GM10266 (cell line): Measurements from ENCODE around the gene CCDC81.
"Not testable (repeated sequence)": the region's sequence is repeated elsewhere in the genome, so short reads cannot be mapped to it uniquely, and the experiment has no call there.

Experiments used
- DNase-seq: peaks from one replicate; pipeline ENCODE4 v3.0.0; 2012; ENCODE audit errors: extremely low spot score
- CTCF ChIP-seq: IDR thresholded peaks from 2 replicates; pipeline ENCODE4 v1.5.1; 2012; ENCODE audit warnings: mild to moderate bottlenecking, low read depth; ENCODE audit not compliant: control insufficient read depth, insufficient read depth; ENCODE audit errors: missing control alignments

CCDC81 gene

GRCh38 chr11:86421946-86422345 is 47.3 kb downstream of the CCDC81 start:
- DNase-seq = no peak
- TF ChIP-seq CTCF = no peak

GRCh38 chr11:86422371-86422770 is 47.7 kb downstream of the CCDC81 start:
- no peak for TF ChIP-seq CTCF
- DNase-seq = no peak

- not testable (repeated sequence) for DNase-seq
Observed at GRCh38 chr11:86423488-86423887, 48.8 kb downstream of the CCDC81 start.

GRCh38 chr11:86427441-86427840 is 52.8 kb downstream of the CCDC81 start:
- no peak for TF ChIP-seq CTCF

GRCh38 chr11:86431258-86431657 is 56.6 kb downstream of the CCDC81 start:
- no peak for DNase-seq
- TF ChIP-seq CTCF = no peak

More at GRCh38 chr11:86427441-86427840, 52.8 kb downstream of the CCDC81 start:
- no peak for DNase-seq

- DNase-seq = not testable (repeated sequence)
Observed at GRCh38 chr11:86433361-86434095, 58.8 kb downstream of the CCDC81 start.

GRCh38 chr11:86435711-86436110 is 61.0 kb downstream of the CCDC81 start:
- no peak for DNase-seq
- no peak for TF ChIP-seq CTCF

- TF ChIP-seq CTCF = no peak
- no peak for DNase-seq
Observed at GRCh38 chr11:86438685-86439084, 64.0 kb downstream of the CCDC81 start.
